ENCODE data around the gene AFDN.
"Not testable (repeated sequence)": the region's sequence is repeated elsewhere in the genome, so short reads cannot be mapped to it uniquely, and the experiment has no call there.

The AFDN gene

GRCh38 chr6:167997642-167998041 lies 170.9 kb downstream of the AFDN start, which contains the start of gene KIF25:
Gene KIF25, plus strand, starts transcription at chr6:167997671. Its CDS starts 31,915 bp downstream, at chr6:168029586.
- no peak for DNase-seq (ENCODE audit: low spot score)

GRCh38 chr6:167998215-167998614 lies 171.5 kb downstream of the AFDN start:
- DNase-seq (ENCODE audit: low spot score): no peak

GRCh38 chr6:168000198-168001028 lies 173.7 kb downstream of the AFDN start:
- no peak for DNase-seq (ENCODE audit: low spot score)

- no peak for DNase-seq (ENCODE audit: low spot score)
Measured at GRCh38 chr6:168001029-168001332, 174.3 kb downstream of the AFDN start.

- not testable (repeated sequence) for DNase-seq (ENCODE audit: low spot score)
Measured at GRCh38 chr6:168001514-168001913, 174.8 kb downstream of the AFDN start.

- peak; percentile 49 for DNase-seq (ENCODE audit: low spot score)
Measured at GRCh38 chr6:168002804-168003203, 176.1 kb downstream of the AFDN start.

GRCh38 chr6:168004023-168004422 lies 177.3 kb downstream of the AFDN start:
- no peak for DNase-seq (ENCODE audit: low spot score)

GRCh38 chr6:168004945-168005344 lies 178.2 kb downstream of the AFDN start:
- no peak for DNase-seq (ENCODE audit: low spot score)

- no peak for DNase-seq (ENCODE audit: low spot score)
Measured at GRCh38 chr6:168005796-168006195, 179.1 kb downstream of the AFDN start.

GRCh38 chr6:168007592-168008338 lies 181.1 kb downstream of the AFDN start:
- no peak for DNase-seq (ENCODE audit: low spot score)

- no peak for DNase-seq (ENCODE audit: low spot score)
Measured at GRCh38 chr6:168009331-168009730, 182.6 kb downstream of the AFDN start.

GRCh38 chr6:168011291-168011690 lies 184.6 kb downstream of the AFDN start:
- DNase-seq (ENCODE audit: low spot score): no peak

- no peak for DNase-seq (ENCODE audit: low spot score)
Measured at GRCh38 chr6:168012431-168013249, 185.9 kb downstream of the AFDN start.

- no peak for DNase-seq (ENCODE audit: low spot score)
Measured at GRCh38 chr6:168013250-168013915, 186.7 kb downstream of the AFDN start.

- no peak for DNase-seq (ENCODE audit: low spot score)
Measured at GRCh38 chr6:168014428-168014827, 187.7 kb downstream of the AFDN start.

- DNase-seq (ENCODE audit: low spot score): no peak
Measured at GRCh38 chr6:168015009-168015408, 188.3 kb downstream of the AFDN start.

GRCh38 chr6:168015482-168016175 lies 188.9 kb downstream of the AFDN start:
- DNase-seq (ENCODE audit: low spot score): no peak

GRCh38 chr6:168016176-168016620 lies 189.5 kb downstream of the AFDN start:
- DNase-seq (ENCODE audit: low spot score): no peak

GRCh38 chr6:168016721-168017525 lies 190.2 kb downstream of the AFDN start:
- no peak for DNase-seq (ENCODE audit: low spot score)

- DNase-seq (ENCODE audit: low spot score): no peak
Measured at GRCh38 chr6:168017629-168018028, 190.9 kb downstream of the AFDN start.
